Measurements from ENCODE around the gene S100A1.
"Not testable (repeated sequence)": the region's sequence is repeated elsewhere in the genome, so short reads cannot be mapped to it uniquely, and the experiment has no call there.

Gene S100A1

DNA sequence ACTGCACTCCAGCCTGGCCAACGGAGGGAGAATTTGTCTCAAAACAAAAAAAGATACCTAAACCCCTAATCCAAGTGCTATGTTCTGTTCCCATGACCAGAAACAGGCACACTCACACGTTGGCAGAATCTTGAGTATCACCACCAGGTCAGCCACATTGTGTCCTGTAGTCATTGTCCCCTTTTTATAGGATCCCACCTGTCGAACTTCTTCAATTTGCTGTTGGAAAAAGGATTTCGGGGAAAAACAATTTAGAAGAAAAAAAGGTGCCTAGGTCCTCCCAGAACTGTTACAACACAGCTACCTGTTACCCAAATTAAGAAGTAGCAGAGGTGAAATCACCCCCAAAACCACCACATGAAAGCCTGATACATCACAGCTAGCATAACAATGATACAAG, 39.2 kb downstream of the S100A1 start:
- Histone ChIP-seq H3K27me3 (ENCODE audit: insufficient read depth, insufficient read length) (no peaks in the 10 kb centered on the region), H3K4me1 (ENCODE audit: insufficient read depth, insufficient read length) (peaks cover 4% of the 10 kb centered on the region), H3K9me3 (ENCODE audit: insufficient read depth, low read length) (no peaks in the 10 kb centered on the region), H3K36me3 (ENCODE audit: insufficient read depth, insufficient read length, low read length) (peaks cover 78% of the 10 kb centered on the region), H3K9ac (ENCODE audit: insufficient read length, low read depth) (no peak overlapping the region), H3K4me3 (ENCODE audit: insufficient read length, low read depth) (no peak overlapping the region)
- TF ChIP-seq YY1 (IDR thresholded peaks at IDR 0.05; ENCODE audit: insufficient read depth, insufficient read length) (no peak), SUZ12 (IDR thresholded peaks at IDR 0.05; ENCODE audit: extremely low read depth, insufficient read depth, insufficient read length) (no peak), ZNF274 (IDR thresholded peaks at IDR 0.05; ENCODE audit: low read depth, low read length) (no peak)
- no peak for DNase-seq (ENCODE audit: low read depth, low spot score)

- peaks cover 66% of the 10 kb centered on the region for H3K36me3 ChIP-seq (ENCODE audit: insufficient read depth, insufficient read length, low read length)
- H3K9me3 ChIP-seq (ENCODE audit: insufficient read depth, low read length); H3K4me1 ChIP-seq (ENCODE audit: insufficient read depth, insufficient read length); DNase-seq (ENCODE audit: low read depth, low spot score); H3K9ac ChIP-seq (ENCODE audit: insufficient read length, low read depth); H3K27me3 ChIP-seq (ENCODE audit: insufficient read depth, insufficient read length); H3K4me3 ChIP-seq (ENCODE audit: insufficient read length, low read depth): not testable (repeated sequence)
Observed at GRCh38 chr1:153668672-153669071, 40.4 kb downstream of the S100A1 start.

GRCh38 chr1:153669606-153670005, 41.4 kb downstream of the S100A1 start:
- Histone ChIP-seq H3K36me3 (ENCODE audit: insufficient read depth, insufficient read length, low read length) (peaks cover 57% of the 10 kb centered on the region), H3K4me1 (ENCODE audit: insufficient read depth, insufficient read length) (peaks cover 4% of the 10 kb centered on the region), H3K4me3 (ENCODE audit: insufficient read length, low read depth) (peak overlapping the region; percentile 62), H3K27me3 (ENCODE audit: insufficient read depth, insufficient read length) (no peaks in the 10 kb centered on the region), H3K9me3 (ENCODE audit: insufficient read depth, low read length) (no peaks in the 10 kb centered on the region), H3K9ac (ENCODE audit: insufficient read length, low read depth) (peak overlapping the region; percentile 85)
- no peak for TF ChIP-seq SUZ12 (IDR thresholded peaks at IDR 0.05; ENCODE audit: extremely low read depth, insufficient read depth, insufficient read length)
- no peak for TF ChIP-seq YY1 (IDR thresholded peaks at IDR 0.05; ENCODE audit: insufficient read depth, insufficient read length)
- TF ChIP-seq ZNF274 (IDR thresholded peaks at IDR 0.05; ENCODE audit: low read depth, low read length) = no peak
- no peak for DNase-seq (ENCODE audit: low read depth, low spot score)

DNA sequence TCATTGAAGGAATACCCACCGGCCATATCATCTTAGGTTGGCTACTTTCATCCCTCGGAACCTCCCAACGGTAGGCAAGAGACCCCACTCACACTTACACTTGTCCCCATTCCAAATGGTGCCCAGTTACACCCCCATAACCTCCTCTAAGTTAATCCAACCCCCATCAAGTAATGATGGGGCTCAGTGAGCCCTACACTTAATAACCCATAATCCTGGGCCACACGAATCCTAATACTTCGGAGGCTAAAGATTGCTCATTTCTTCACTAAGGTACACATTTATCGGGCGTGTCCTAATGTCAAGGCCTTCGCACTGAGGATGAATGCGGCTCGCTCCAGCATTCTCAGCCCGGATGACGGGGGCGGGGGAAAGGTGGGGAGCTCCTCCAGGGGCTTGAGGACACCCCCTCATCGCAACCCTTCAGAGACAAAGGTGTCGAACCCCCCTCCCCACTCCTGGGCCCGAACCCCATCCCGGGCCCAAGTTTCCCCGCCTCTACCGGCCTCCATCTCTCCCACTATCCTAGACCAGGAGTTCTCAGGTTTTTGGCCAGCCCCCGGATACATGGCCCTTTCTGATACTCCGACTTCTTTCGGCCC, 42.1 kb downstream of the S100A1 start:
- TF ChIP-seq ZNF274 (IDR thresholded peaks at IDR 0.05; ENCODE audit: low read depth, low read length) (no peak), SUZ12 (IDR thresholded peaks at IDR 0.05; ENCODE audit: extremely low read depth, insufficient read depth, insufficient read length) (no peak), YY1 (IDR thresholded peaks at IDR 0.05; ENCODE audit: insufficient read depth, insufficient read length) (no peak)
- H3K9me3 ChIP-seq (ENCODE audit: insufficient read depth, low read length) = no peaks in the 10 kb centered on the region
- no peaks in the 10 kb centered on the region for H3K27me3 ChIP-seq (ENCODE audit: insufficient read depth, insufficient read length)

DNA sequence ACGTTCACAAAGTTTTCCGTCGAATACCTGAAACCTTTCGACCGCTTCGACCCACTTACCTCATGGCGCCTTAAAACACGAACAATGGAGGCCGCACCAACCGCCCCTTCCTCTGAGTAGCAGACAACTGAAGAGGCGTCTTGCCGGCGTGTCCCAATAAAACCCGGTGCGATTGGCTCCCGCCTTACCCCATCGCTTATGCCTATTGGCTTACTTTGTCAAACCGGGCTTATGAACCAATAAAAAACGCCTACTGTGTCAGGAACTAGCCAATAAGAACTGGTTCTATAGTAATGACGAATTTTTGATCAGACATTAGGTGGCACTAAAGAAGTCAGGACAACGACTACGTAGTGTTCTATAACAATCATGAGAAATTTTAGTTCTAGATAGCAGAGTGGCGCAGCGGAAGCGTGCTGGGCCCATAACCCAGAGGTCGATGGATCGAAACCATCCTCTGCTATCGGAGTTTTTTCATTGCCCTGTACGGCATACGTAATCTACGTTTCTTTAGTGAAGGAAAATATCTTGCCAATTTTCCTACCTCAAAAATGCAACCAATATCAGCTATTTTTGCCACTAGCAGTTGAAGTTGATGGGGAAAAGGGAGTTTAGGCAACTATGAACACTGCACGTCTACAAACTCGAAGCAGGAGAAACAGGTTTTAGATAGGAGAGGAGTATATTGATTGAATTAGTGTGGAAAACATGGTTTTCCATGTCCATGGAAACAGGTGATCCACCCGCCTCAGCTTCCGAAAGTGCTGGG, 42.8 kb downstream of the S100A1 start, which contains the start of gene ILF2:
Gene ILF2 (minus strand): TSS at position 135 of the 769 bp plus-strand sequence. CDS start 71 bp downstream, at position 64.
- peak within 1 kb of the TSS; percentile 85 for H3K9ac ChIP-seq (ENCODE audit: insufficient read length, low read depth)
- peak; percentile 100 for DNase-seq (ENCODE audit: low read depth, low spot score)

More for the DNA sequence above, 42.1 kb downstream of the S100A1 start:
- Histone ChIP-seq H3K9ac (ENCODE audit: insufficient read length, low read depth) (peak overlapping the region; percentile 85), H3K4me1 (ENCODE audit: insufficient read depth, insufficient read length) (peaks cover 4% of the 10 kb centered on the region), H3K4me3 (ENCODE audit: insufficient read length, low read depth) (peak overlapping the region; percentile 62), H3K36me3 (ENCODE audit: insufficient read depth, insufficient read length, low read length) (peaks cover 49% of the 10 kb centered on the region)
- no peak for DNase-seq (ENCODE audit: low read depth, low spot score)

DNA sequence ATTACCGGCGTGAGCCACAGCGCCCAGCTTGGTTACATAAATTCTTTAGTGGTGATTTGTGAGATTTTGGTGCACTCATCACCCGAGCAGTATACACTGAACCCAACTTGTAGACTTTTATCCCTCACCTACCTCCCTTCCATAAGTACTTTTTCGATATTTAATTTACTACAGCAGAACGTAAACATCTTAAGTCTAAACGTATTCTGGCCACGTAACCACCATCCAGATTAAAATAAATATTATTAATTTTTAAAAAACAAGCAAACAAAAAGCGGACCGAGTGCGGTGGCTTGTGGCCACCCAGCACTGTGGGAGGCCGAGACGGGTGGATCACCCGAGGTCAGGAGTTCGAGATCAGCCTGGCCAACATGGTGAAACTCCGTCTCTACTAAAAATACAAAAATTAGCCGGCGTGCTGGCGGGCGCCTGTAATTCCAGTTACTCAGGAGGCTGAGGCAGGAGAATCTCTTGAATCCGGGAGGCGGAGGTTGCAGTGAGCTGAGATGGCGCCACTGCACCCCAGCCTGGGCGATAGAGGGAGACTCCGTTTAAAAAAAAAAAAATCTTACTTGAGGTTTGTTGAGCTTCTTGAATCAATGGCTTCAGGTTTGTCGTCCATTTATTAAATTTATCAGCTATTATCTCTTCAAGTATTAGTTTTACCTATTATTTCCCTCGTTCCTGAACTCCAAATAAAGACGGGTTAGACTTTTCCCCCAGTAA, 43.6 kb downstream of the S100A1 start:
- Histone ChIP-seq H3K36me3 (ENCODE audit: insufficient read depth, insufficient read length, low read length) (peaks cover 35% of the 10 kb centered on the region), H3K9ac (ENCODE audit: insufficient read length, low read depth) (peak overlapping the region; percentile 58), H3K4me3 (ENCODE audit: insufficient read length, low read depth) (peak overlapping the region; percentile 45)
- not testable (repeated sequence) for H3K27me3 ChIP-seq (ENCODE audit: insufficient read depth, insufficient read length); H3K4me1 ChIP-seq (ENCODE audit: insufficient read depth, insufficient read length); DNase-seq (ENCODE audit: low read depth, low spot score); H3K9me3 ChIP-seq (ENCODE audit: insufficient read depth, low read length)

More for the DNA sequence above, 42.8 kb downstream of the S100A1 start, which contains the start of gene ILF2:
- no peak for TF ChIP-seq ZNF274 (IDR thresholded peaks at IDR 0.05; ENCODE audit: low read depth, low read length)
- TF ChIP-seq SUZ12 (IDR thresholded peaks at IDR 0.05; ENCODE audit: extremely low read depth, insufficient read depth, insufficient read length) = no peak
- TF ChIP-seq YY1 (IDR thresholded peaks at IDR 0.05; ENCODE audit: insufficient read depth, insufficient read length) = peak; percentile 30
- Histone ChIP-seq H3K4me1 (ENCODE audit: insufficient read depth, insufficient read length) (peaks cover 4% of the 10 kb centered on the region), H3K9me3 (ENCODE audit: insufficient read depth, low read length) (no peaks in the 10 kb centered on the region), H3K27me3 (ENCODE audit: insufficient read depth, insufficient read length) (no peaks in the 10 kb centered on the region), H3K36me3 (ENCODE audit: insufficient read depth, insufficient read length, low read length) (peaks cover 42% of the 10 kb centered on the region), H3K4me3 (ENCODE audit: insufficient read length, low read depth) (peak within 1 kb of the TSS; percentile 62)

GRCh38 chr1:153673511-153673910, 45.3 kb downstream of the S100A1 start:
- Histone ChIP-seq H3K27me3 (ENCODE audit: insufficient read depth, insufficient read length) (peaks cover 11% of the 10 kb centered on the region), H3K9ac (ENCODE audit: insufficient read length, low read depth) (no peak overlapping the region), H3K9me3 (ENCODE audit: insufficient read depth, low read length) (no peaks in the 10 kb centered on the region), H3K4me1 (ENCODE audit: insufficient read depth, insufficient read length) (peaks cover 2% of the 10 kb centered on the region), H3K36me3 (ENCODE audit: insufficient read depth, insufficient read length, low read length) (peaks cover 18% of the 10 kb centered on the region), H3K4me3 (ENCODE audit: insufficient read length, low read depth) (no peak overlapping the region)
- no peak for TF ChIP-seq YY1 (IDR thresholded peaks at IDR 0.05; ENCODE audit: insufficient read depth, insufficient read length)
- no peak for TF ChIP-seq SUZ12 (IDR thresholded peaks at IDR 0.05; ENCODE audit: extremely low read depth, insufficient read depth, insufficient read length)
- no peak for TF ChIP-seq ZNF274 (IDR thresholded peaks at IDR 0.05; ENCODE audit: low read depth, low read length)
- no peak for DNase-seq (ENCODE audit: low read depth, low spot score)
